Adrenal gland (tissue), 5 donors: ENCODE results near the gene ACTR5.

ENCODE experiments used
- CTCF ChIP-seq, 6 experiments: fragments of 450-650 bp in 4 of 6; fragments of 200-600 bp in 2 of 6; sonication (generic) in 1 of 6; IDR thresholded peaks; 1 replicate in 5 of 6; 2 replicates in 1 of 6; pipeline versions ENCODE4 v1.5.1 to v1.8.0; 2016 to 2021; ENCODE audit warnings: antibody characterized with exemption in 6 of 6, mild to moderate bottlenecking in 2 of 6, moderate library complexity in 1 of 6
- POLR2A ChIP-seq, 2 donors: fragments of 450-650 bp; IDR thresholded peaks; one replicate each; pipeline ENCODE4 v1.6.1; 2017; ENCODE audit warnings: antibody characterized with exemption in 2 of 2, mild to moderate bottlenecking in 2 of 2, moderate library complexity in 1 of 2
- donor health status: DM: no; HTN: no; CAD: no.

GRCh38 chr20:38771621-38772020 lies 23.4 kb downstream of the ACTR5 start:
- TF ChIP-seq CTCF (IDR thresholded peaks at IDR 0.05) (no peak), POLR2A (IDR thresholded peaks at IDR 0.05) (no peak)
